GM21717 (cell line): ENCODE data around the gene RAD9B.
"Not testable (repeated sequence)": the region's sequence is repeated elsewhere in the genome, so short reads cannot be mapped to it uniquely, and the experiment has no call there.

ENCODE experiments used
- ATAC-seq: cut with Tn5 transposase; IDR thresholded peaks from one replicate; pipeline ENCODE4 v1.9.1; 2021; ENCODE audit warnings: mild to moderate bottlenecking, moderate library complexity; ENCODE audit not compliant: unreplicated experiment

RAD9B gene

GRCh38 chr12:110520876-110521712 lies 19.0 kb downstream of the RAD9B start:
- ATAC-seq = not testable (repeated sequence)

GRCh38 chr12:110528277-110528839 lies 26.2 kb downstream of the RAD9B start:
- no peak for ATAC-seq

GRCh38 chr12:110530511-110530910 lies 28.4 kb downstream of the RAD9B start:
- no peak for ATAC-seq

GRCh38 chr12:110531741-110532333 lies 29.7 kb downstream of the RAD9B start:
- ATAC-seq = peak; percentile 68

GRCh38 chr12:110532644-110533043 lies 30.5 kb downstream of the RAD9B start:
- ATAC-seq = no peak

- ATAC-seq = no peak
These were observed 31.5 kb downstream of the RAD9B start for GRCh38 chr12:110533607-110534006.

- ATAC-seq = no peak
These were observed 32.7 kb downstream of the RAD9B start for GRCh38 chr12:110534811-110535210.

GRCh38 chr12:110536834-110537604 lies 34.9 kb downstream of the RAD9B start:
- ATAC-seq = no peak

- ATAC-seq = no peak
These were observed 35.7 kb downstream of the RAD9B start for GRCh38 chr12:110537605-110538409.

- no peak for ATAC-seq
These were observed 36.9 kb downstream of the RAD9B start for GRCh38 chr12:110538869-110539622.

GRCh38 chr12:110540048-110540447 lies 37.9 kb downstream of the RAD9B start:
- ATAC-seq = no peak

- ATAC-seq = no peak
These were observed 41.3 kb downstream of the RAD9B start for GRCh38 chr12:110543252-110543959.

- no peak for ATAC-seq
These were observed 41.8 kb downstream of the RAD9B start for GRCh38 chr12:110543965-110544364.

- not testable (repeated sequence) for ATAC-seq
These were observed 43.1 kb downstream of the RAD9B start for GRCh38 chr12:110545259-110545658.

GRCh38 chr12:110545812-110546211 lies 43.7 kb downstream of the RAD9B start:
- ATAC-seq = no peak

GRCh38 chr12:110546339-110546738 lies 44.2 kb downstream of the RAD9B start:
- ATAC-seq = no peak

- ATAC-seq = no peak
These were observed 45.0 kb downstream of the RAD9B start for GRCh38 chr12:110547090-110547489.

- no peak for ATAC-seq
These were observed 46.5 kb downstream of the RAD9B start for GRCh38 chr12:110548678-110549077.

- no peak for ATAC-seq
These were observed 47.6 kb downstream of the RAD9B start for GRCh38 chr12:110549716-110550115.
